ENCODE results near the gene DUSP15. TPM values are rescaled to one million over a fixed set of nuclear protein-coding genes. Genes with fewer than 3 reads are reported as not detected.

Gene DUSP15
- total RNA-seq, 1 experiment from 2014 or later = not detected

- H3K9me3 Mint-ChIP-seq (ENCODE audit: low read depth, unreplicated experiment) = no peaks in the 10 kb centered on the region
- H3K27me3 Mint-ChIP-seq (ENCODE audit: unreplicated experiment) = peaks cover 21% of the 10 kb centered on the region
- intact Hi-C loops (cut with micrococcal nuclease; ENCODE audit: unreplicated experiment) = loop anchor here (2.0 kb wide), 1 partner anchor 20 kb away; no protein-coding TSS in a partner anchor
- CTCF ChIA-PET = no interaction called here
- H3K27ac Mint-ChIP-seq (ENCODE audit: unreplicated experiment) = no peak overlapping the region
- H3K36me3 Mint-ChIP-seq (ENCODE audit: insufficient read depth, unreplicated experiment) = no peaks in the 10 kb centered on the region
- TF ChIP-seq, protein P1, sequence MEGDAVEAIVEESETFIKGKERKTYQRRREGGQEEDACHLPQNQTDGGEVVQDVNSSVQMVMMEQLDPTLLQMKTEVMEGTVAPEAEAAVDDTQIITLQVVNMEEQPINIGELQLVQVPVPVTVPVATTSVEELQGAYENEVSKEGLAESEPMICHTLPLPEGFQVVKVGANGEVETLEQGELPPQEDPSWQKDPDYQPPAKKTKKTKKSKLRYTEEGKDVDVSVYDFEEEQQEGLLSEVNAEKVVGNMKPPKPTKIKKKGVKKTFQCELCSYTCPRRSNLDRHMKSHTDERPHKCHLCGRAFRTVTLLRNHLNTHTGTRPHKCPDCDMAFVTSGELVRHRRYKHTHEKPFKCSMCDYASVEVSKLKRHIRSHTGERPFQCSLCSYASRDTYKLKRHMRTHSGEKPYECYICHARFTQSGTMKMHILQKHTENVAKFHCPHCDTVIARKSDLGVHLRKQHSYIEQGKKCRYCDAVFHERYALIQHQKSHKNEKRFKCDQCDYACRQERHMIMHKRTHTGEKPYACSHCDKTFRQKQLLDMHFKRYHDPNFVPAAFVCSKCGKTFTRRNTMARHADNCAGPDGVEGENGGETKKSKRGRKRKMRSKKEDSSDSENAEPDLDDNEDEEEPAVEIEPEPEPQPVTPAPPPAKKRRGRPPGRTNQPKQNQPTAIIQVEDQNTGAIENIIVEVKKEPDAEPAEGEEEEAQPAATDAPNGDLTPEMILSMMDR (IDR thresholded peaks at IDR 0.05; ENCODE audit: unreplicated experiment) = no peak
- no peaks in the 10 kb centered on the region for H3K4me1 Mint-ChIP-seq (ENCODE audit: low read depth, unreplicated experiment)
- H3K4me3 Mint-ChIP-seq (ENCODE audit: low read depth, unreplicated experiment) = no peak overlapping the region
- BruUV-seq (replicated peaks) = no TSS peak
- DNase-seq = no peak
Measured at GRCh38 chr20:31907046-31907445, 36.7 kb upstream of the DUSP15 start.

GRCh38 chr20:31906001-31906400, 35.7 kb upstream of the DUSP15 start:
- no peak for DNase-seq
- no TSS peak for BruUV-seq (replicated peaks)
- TF ChIP-seq, protein P1 (IDR thresholded peaks at IDR 0.05; ENCODE audit: unreplicated experiment) = no peak
- Mint-ChIP-seq H3K9me3 (ENCODE audit: low read depth, unreplicated experiment) (no peaks in the 10 kb centered on the region), H3K27me3 (ENCODE audit: unreplicated experiment) (peaks cover 16% of the 10 kb centered on the region), H3K27ac (ENCODE audit: unreplicated experiment) (no peak overlapping the region), H3K36me3 (ENCODE audit: insufficient read depth, unreplicated experiment) (no peaks in the 10 kb centered on the region), H3K4me3 (ENCODE audit: low read depth, unreplicated experiment) (no peak overlapping the region), H3K4me1 (ENCODE audit: low read depth, unreplicated experiment) (no peaks in the 10 kb centered on the region)
- CTCF ChIA-PET = interaction anchor here (0.6 to 1.1 kb wide), 2 partner anchors 19 to 1279 kb away, joined by 3 to 6 read pairs; no protein-coding TSS in a partner anchor
- intact Hi-C loops (cut with micrococcal nuclease; ENCODE audit: unreplicated experiment) = loop anchor here (2.0 kb wide), 1 partner anchor 21 kb away; no protein-coding TSS in a partner anchor

GRCh38 chr20:31903627-31904386, 33.5 kb upstream of the DUSP15 start:
- CTCF ChIA-PET = interaction anchor here (0.7 kb wide), 1 partner anchor 19 kb away, joined by 4 read pairs; no protein-coding TSS in a partner anchor
- Mint-ChIP-seq H3K4me1 (ENCODE audit: low read depth, unreplicated experiment) (no peaks in the 10 kb centered on the region), H3K27ac (ENCODE audit: unreplicated experiment) (no peak overlapping the region), H3K4me3 (ENCODE audit: low read depth, unreplicated experiment) (no peak overlapping the region), H3K9me3 (ENCODE audit: low read depth, unreplicated experiment) (no peaks in the 10 kb centered on the region), H3K36me3 (ENCODE audit: insufficient read depth, unreplicated experiment) (no peaks in the 10 kb centered on the region), H3K27me3 (ENCODE audit: unreplicated experiment) (peaks cover 9% of the 10 kb centered on the region)
- intact Hi-C loops (cut with micrococcal nuclease; ENCODE audit: unreplicated experiment) = no loop called here
- TF ChIP-seq, protein P1 (IDR thresholded peaks at IDR 0.05; ENCODE audit: unreplicated experiment) = no peak
- DNase-seq = no peak
- BruUV-seq (replicated peaks) = no TSS peak

DNA sequence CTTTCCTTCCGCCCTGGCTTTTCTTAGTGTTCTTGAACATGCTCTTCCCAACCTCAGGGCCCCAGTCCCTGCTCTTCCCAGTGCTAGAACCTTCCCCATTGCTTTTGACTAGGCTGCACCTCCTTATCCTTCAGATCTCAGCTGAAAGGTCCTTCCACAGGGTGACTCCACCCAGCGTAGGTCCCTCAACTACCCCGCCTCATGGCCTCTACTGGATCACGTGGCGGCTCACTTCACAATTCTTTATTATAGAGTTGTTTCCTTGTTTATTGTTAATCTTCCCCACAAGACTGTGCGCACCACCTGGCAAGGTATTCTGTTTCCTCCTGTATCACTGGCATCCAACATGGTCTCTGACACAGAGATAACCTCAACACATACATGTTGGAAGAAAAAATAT, 31.3 kb upstream of the DUSP15 start:
- no peak for DNase-seq
- no peaks in the 10 kb centered on the region for H3K27me3 Mint-ChIP-seq (ENCODE audit: unreplicated experiment)
- no TSS peak for BruUV-seq (replicated peaks)

More for the DNA sequence above, 31.3 kb upstream of the DUSP15 start:
- TF ChIP-seq, protein P1 (IDR thresholded peaks at IDR 0.05; ENCODE audit: unreplicated experiment) = no peak
- CTCF ChIA-PET = no interaction called here
- Mint-ChIP-seq H3K36me3 (ENCODE audit: insufficient read depth, unreplicated experiment) (no peaks in the 10 kb centered on the region), H3K4me1 (ENCODE audit: low read depth, unreplicated experiment) (no peaks in the 10 kb centered on the region), H3K9me3 (ENCODE audit: low read depth, unreplicated experiment) (no peaks in the 10 kb centered on the region), H3K27ac (ENCODE audit: unreplicated experiment) (no peak overlapping the region), H3K4me3 (ENCODE audit: low read depth, unreplicated experiment) (no peak overlapping the region)
- intact Hi-C loops (cut with micrococcal nuclease; ENCODE audit: unreplicated experiment) = no loop called here
